GM23338 (cell line): ENCODE data around the gene ATN1. TPM values are rescaled to one million over a fixed set of nuclear protein-coding genes. Genes with fewer than 3 reads are reported as not detected.

ENCODE experiments used
- ATAC-seq: fragments of 200-7000 bp; cut with Tn5 transposase; 3 replicates; pipeline ENCODE4 v1.9.1; 2020
- DNase-seq: peaks from one replicate; pipeline ENCODE4 v3.0.0-alpha.2; 2015; ENCODE audit warnings: low spot score
- H2AFZ ChIP-seq: fragments of 200-600 bp; sonication (generic); 2 replicates; pipeline ENCODE4 v1.8.0; 2016; ENCODE audit warnings: antibody characterized with exemption, mild to moderate bottlenecking, moderate library complexity
- H3F3A ChIP-seq: fragments of 200-600 bp; sonication (generic); replicated peaks from 2 replicates; pipeline ENCODE4 v1.8.0; 2017; ENCODE audit warnings: antibody characterized with exemption, mixed run types, low read depth
- H3K27ac ChIP-seq: fragments of 200-600 bp; sonication (generic); 2 replicates; pipeline ENCODE4 v1.6.1; 2016; ENCODE audit warnings: low read depth
- H3K27me3 ChIP-seq: fragments of 200-600 bp; sonication (generic); 2 replicates; pipeline ENCODE4 v1.8.0; 2016; ENCODE audit warnings: mild to moderate bottlenecking, mixed run types, moderate library complexity; ENCODE audit not compliant: insufficient read depth
- H3K36me3 ChIP-seq: fragments of 200-600 bp; sonication (generic); 2 replicates; pipeline ENCODE4 v1.8.0; 2016; ENCODE audit warnings: mild to moderate bottlenecking; ENCODE audit not compliant: insufficient read depth
- H3K4me1 ChIP-seq: fragments of 200-600 bp; sonication (generic); 2 replicates; pipeline ENCODE4 v1.8.0; 2016; ENCODE audit warnings: mild to moderate bottlenecking, moderate library complexity; ENCODE audit not compliant: insufficient read depth
- H3K4me2 ChIP-seq: fragments of 200-600 bp; sonication (generic); 2 replicates; pipeline ENCODE4 v1.7.1; 2017; ENCODE audit warnings: mixed run types
- H3K4me3 ChIP-seq: fragments of 200-600 bp; sonication (generic); 2 replicates; pipeline ENCODE4 v1.6.1; 2016; ENCODE audit warnings: mixed run types
- H3K79me2 ChIP-seq: fragments of 200-600 bp; sonication (generic); replicated peaks from 2 replicates; pipeline ENCODE4 v1.8.0; 2017; ENCODE audit warnings: mild to moderate bottlenecking; ENCODE audit not compliant: insufficient read depth
- H3K9me2 ChIP-seq: fragments of 200-600 bp; sonication (generic); 2 replicates; pipeline ENCODE4 v1.8.0; 2017; ENCODE audit not compliant: insufficient read depth
- H4K20me1 ChIP-seq: fragments of 200-600 bp; sonication (generic); replicated peaks from 2 replicates; pipeline ENCODE4 v1.8.0; 2017; ENCODE audit warnings: mild to moderate bottlenecking; ENCODE audit not compliant: insufficient read depth
- H3K27ac Mint-ChIP-seq: 2 replicates; pipeline ENCODE4 v1.8.0; 2020; ENCODE audit warnings: inconsistent platforms, mild to moderate bottlenecking, moderate library complexity, mixed read lengths
- H3K27me3 Mint-ChIP-seq: 3 replicates; pipeline ENCODE4 v1.8.0; 2022; ENCODE audit warnings: low read depth, mild to moderate bottlenecking, moderate library complexity, mixed read lengths, inconsistent platforms; ENCODE audit not compliant: insufficient read depth, poor library complexity
- H3K36me3 Mint-ChIP-seq: 3 replicates; pipeline ENCODE4 v1.8.0; 2021; ENCODE audit warnings: low read depth, mild to moderate bottlenecking, inconsistent platforms, moderate library complexity, mixed read lengths
- H3K4me1 Mint-ChIP-seq: 3 replicates; pipeline ENCODE4 v1.8.0; 2020; ENCODE audit warnings: mild to moderate bottlenecking, inconsistent platforms, mixed read lengths
- H3K4me3 Mint-ChIP-seq: 3 replicates; pipeline ENCODE4 v1.8.0; 2021; ENCODE audit warnings: moderate library complexity, mild to moderate bottlenecking, inconsistent platforms, mixed read lengths
- H3K9me3 Mint-ChIP-seq: 3 replicates; pipeline ENCODE4 v1.8.0; 2020; ENCODE audit warnings: moderate library complexity, mild to moderate bottlenecking, inconsistent platforms, mixed read lengths
- CREB1 ChIP-seq: fragments of 250-450 bp; sonication (Bioruptor Pico); IDR thresholded peaks from 2 replicates; pipeline ENCODE4 v1.5.0; 2020; ENCODE audit warnings: low read depth, mild to moderate bottlenecking, moderate library complexity
- EZH2 ChIP-seq: fragments of 200-600 bp; sonication (generic); IDR thresholded peaks from one replicate; pipeline ENCODE4 v1.8.0; 2017; ENCODE audit warnings: antibody characterized with exemption, mild to moderate bottlenecking, low read depth; ENCODE audit not compliant: unreplicated experiment
- EZH2phosphoT487 ChIP-seq: fragments of 200-600 bp; sonication (generic); IDR thresholded peaks from one replicate; pipeline ENCODE4 v1.8.1; 2018; ENCODE audit warnings: antibody characterized with exemption; ENCODE audit not compliant: unreplicated experiment
- JUNB ChIP-seq: IDR thresholded peaks from one replicate; pipeline ENCODE4 v1.6.1; 2016; ENCODE audit warnings: antibody characterized with exemption; ENCODE audit not compliant: unreplicated experiment
- NANOG ChIP-seq: IDR thresholded peaks from 2 replicates; pipeline ENCODE4 v1.6.1; 2016; ENCODE audit warnings: antibody characterized with exemption, borderline replicate concordance
- ZNF331 ChIP-seq: fragments of 250-450 bp; sonication (Bioruptor Pico); IDR thresholded peaks from 2 replicates; pipeline ENCODE4 v1.5.0; 2020; ENCODE audit warnings: low read depth, mild to moderate bottlenecking, moderate library complexity
- polyA plus RNA-seq: library from polyadenylated mRNA; unstranded; fragments of >200 nt; fragmentation: Nextera tagmentation; extraction: Ambion mirVana; gene quantifications from 2 replicates; pipeline ENCODE4 v1.2.1, GENCODE V29; 2016
- total RNA-seq: library from RNA; depleted of rRNA; stranded (reverse); fragments of >200 nt; shearing (Covaris generic); gene quantifications from 2 replicates; pipeline ENCODE4 v1.2.3, GENCODE V29; 2014
- TF ChIP-seq, protein P1 (sequence below): fragments of 250-450 bp; sonication (Bioruptor Pico); IDR thresholded peaks from 2 replicates; pipeline ENCODE4 v1.5.0; 2020; ENCODE audit warnings: mild to moderate bottlenecking, moderate library complexity
- TF ChIP-seq, protein P2 (sequence below): IDR thresholded peaks from one replicate; pipeline ENCODE4 v1.6.1; 2018; ENCODE audit warnings: antibody characterized with exemption; ENCODE audit not compliant: unreplicated experiment

Gene ATN1
- total and polyA plus RNA-seq, 2 experiments from 2014 or later: 27.2 to 49.6 TPM

DNA sequence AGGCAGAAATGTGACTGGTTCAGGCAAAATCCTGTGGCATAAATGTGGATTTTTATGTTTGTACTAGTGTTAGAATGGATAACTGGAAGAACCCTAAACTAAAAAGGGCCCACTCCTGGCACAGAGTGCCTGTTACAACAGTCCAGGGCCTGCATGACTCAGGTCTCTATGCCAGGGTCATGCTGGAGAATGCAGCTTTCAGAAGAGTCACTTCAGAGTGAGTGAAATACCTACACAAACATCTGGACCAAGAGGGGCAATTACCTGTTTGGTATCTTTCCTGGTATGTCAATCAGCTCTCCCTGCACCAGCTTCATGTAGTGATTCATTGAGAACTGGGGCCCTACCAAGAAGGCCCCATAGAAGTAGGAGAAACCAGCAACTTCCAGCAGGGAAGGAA lies 53.0 kb downstream of the ATN1 start (continued):
- no peak for TF ChIP-seq ZNF331

DNA sequence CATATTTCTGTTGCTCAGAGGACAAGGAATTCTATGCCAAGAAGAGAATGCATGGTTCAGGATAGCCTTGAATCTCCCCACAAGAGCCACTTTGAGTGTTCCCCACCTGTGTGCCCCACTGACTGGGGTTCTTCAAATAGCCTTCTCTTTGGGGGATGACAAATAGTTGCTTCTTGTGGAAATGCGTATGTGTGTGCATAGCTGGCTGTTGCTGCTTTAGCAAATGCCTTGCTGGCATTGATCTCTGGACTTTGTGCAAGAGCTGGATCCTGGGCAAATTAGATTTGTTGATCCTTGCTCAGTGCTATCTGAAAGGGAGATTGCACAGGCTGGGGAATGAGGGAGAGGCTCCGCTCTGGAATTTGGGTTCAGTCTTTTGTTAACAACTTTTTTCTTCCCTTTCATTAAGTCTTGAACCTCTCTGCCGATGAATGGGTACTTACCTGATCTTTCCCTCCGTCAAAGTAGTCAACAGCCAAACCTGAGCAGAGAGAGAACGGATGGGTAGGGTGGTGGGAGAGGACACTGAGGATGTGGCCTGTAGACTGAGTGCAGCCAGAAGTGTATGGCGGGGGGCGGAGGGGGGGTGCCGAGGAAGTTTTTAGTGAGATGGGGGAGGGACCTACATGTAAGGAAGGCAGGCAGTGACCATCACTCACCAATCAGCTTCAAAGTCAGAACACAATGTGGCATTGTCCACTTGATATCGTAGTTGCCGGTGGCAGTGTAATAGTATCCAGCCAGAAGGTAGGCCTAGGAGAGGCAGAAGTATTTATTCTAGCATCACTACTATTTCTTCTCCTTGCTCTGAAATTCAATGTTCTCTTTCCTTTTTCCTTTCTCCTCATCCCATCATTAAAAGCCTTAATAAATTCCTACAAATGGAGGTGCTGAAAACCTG lies 53.6 kb downstream of the ATN1 start:
- Mint-ChIP-seq H3K4me1 (peaks cover 25% of the 10 kb centered on the region), H3K4me3 (no peak overlapping the region; the same call in 2 of the 3 replicates), H3K9me3 (no peaks in the 10 kb centered on the region), H3K27me3 (peaks cover 7% of the 10 kb centered on the region), H3K36me3 (peaks cover 57% of the 10 kb centered on the region), H3K27ac (no peak overlapping the region)
- Histone ChIP-seq H2AFZ (no peak overlapping the region), H3K79me2 (no peaks in the 10 kb centered on the region), H3K9me2 (no peaks in the 10 kb centered on the region), H3F3A (peaks cover 14% of the 10 kb centered on the region; the same call in 1 of the 2 replicates), H3K27me3 (no peaks in the 10 kb centered on the region), H3K36me3 (peaks cover 11% of the 10 kb centered on the region), H3K4me1 (no peaks in the 10 kb centered on the region; the same call in 1 of the 2 replicates), H3K4me2 (no peak overlapping the region), H3K4me3 (no peak overlapping the region), H4K20me1 (peaks cover 9% of the 10 kb centered on the region), H3K27ac (no peak overlapping the region)
- no peak for TF ChIP-seq CREB1 (CRISPR knock-in tag)
- no peak for ATAC-seq
- DNase-seq: no peak

DNA sequence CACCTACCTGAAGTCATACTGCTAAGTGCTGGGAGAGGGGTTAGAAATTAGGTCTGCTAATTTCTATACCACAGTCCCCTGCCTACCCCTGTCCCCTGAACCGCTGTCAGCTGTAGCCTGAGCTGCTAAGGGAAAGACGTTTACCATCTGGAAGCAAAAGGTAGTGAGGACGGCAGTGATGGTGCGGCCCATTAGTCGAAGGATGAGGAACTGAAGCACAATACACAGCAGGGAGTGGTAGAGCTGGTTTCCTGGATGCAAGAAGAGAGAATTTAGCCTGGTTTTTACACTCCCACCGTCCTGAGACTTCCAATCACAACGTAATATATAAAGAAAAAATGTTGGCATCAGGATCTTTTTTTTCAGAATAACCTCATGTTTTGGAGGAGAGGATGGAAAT lies 54.8 kb downstream of the ATN1 start:
- peak; percentile 75 for ATAC-seq
- Mint-ChIP-seq H3K27me3 (peaks cover 4% of the 10 kb centered on the region), H3K4me3 (peak overlapping the region; percentile 15; the same call in 1 of the 3 replicates), H3K27ac (peak overlapping the region; percentile 61), H3K36me3 (peaks cover 46% of the 10 kb centered on the region), H3K9me3 (no peaks in the 10 kb centered on the region), H3K4me1 (peaks cover 25% of the 10 kb centered on the region)
- peaks cover 9% of the 10 kb centered on the region for H4K20me1 ChIP-seq
- no peaks in the 10 kb centered on the region for H3K9me2 ChIP-seq
- H3K27me3 ChIP-seq: no peaks in the 10 kb centered on the region
- no peak overlapping the region for H3K4me2 ChIP-seq
- no peak overlapping the region; the same call in 1 of the 2 replicates for H3K27ac ChIP-seq
- no peaks in the 10 kb centered on the region for H3K79me2 ChIP-seq
- DNase-seq: peak; percentile 34
- peaks cover 11% of the 10 kb centered on the region for H3K36me3 ChIP-seq
- peaks cover 7% of the 10 kb centered on the region; the same call in 1 of the 2 replicates for H3F3A ChIP-seq
- H3K4me1 ChIP-seq: no peaks in the 10 kb centered on the region; the same call in 1 of the 2 replicates
- no peak overlapping the region for H2AFZ ChIP-seq
- no peak overlapping the region for H3K4me3 ChIP-seq
- TF ChIP-seq EZH2phosphoT487 (no peak), ZNF331 (no peak), CREB1 (CRISPR knock-in tag) (no peak), NANOG (no peak), EZH2 (no peak), JUNB (no peak)
- TF ChIP-seq, protein P1, sequence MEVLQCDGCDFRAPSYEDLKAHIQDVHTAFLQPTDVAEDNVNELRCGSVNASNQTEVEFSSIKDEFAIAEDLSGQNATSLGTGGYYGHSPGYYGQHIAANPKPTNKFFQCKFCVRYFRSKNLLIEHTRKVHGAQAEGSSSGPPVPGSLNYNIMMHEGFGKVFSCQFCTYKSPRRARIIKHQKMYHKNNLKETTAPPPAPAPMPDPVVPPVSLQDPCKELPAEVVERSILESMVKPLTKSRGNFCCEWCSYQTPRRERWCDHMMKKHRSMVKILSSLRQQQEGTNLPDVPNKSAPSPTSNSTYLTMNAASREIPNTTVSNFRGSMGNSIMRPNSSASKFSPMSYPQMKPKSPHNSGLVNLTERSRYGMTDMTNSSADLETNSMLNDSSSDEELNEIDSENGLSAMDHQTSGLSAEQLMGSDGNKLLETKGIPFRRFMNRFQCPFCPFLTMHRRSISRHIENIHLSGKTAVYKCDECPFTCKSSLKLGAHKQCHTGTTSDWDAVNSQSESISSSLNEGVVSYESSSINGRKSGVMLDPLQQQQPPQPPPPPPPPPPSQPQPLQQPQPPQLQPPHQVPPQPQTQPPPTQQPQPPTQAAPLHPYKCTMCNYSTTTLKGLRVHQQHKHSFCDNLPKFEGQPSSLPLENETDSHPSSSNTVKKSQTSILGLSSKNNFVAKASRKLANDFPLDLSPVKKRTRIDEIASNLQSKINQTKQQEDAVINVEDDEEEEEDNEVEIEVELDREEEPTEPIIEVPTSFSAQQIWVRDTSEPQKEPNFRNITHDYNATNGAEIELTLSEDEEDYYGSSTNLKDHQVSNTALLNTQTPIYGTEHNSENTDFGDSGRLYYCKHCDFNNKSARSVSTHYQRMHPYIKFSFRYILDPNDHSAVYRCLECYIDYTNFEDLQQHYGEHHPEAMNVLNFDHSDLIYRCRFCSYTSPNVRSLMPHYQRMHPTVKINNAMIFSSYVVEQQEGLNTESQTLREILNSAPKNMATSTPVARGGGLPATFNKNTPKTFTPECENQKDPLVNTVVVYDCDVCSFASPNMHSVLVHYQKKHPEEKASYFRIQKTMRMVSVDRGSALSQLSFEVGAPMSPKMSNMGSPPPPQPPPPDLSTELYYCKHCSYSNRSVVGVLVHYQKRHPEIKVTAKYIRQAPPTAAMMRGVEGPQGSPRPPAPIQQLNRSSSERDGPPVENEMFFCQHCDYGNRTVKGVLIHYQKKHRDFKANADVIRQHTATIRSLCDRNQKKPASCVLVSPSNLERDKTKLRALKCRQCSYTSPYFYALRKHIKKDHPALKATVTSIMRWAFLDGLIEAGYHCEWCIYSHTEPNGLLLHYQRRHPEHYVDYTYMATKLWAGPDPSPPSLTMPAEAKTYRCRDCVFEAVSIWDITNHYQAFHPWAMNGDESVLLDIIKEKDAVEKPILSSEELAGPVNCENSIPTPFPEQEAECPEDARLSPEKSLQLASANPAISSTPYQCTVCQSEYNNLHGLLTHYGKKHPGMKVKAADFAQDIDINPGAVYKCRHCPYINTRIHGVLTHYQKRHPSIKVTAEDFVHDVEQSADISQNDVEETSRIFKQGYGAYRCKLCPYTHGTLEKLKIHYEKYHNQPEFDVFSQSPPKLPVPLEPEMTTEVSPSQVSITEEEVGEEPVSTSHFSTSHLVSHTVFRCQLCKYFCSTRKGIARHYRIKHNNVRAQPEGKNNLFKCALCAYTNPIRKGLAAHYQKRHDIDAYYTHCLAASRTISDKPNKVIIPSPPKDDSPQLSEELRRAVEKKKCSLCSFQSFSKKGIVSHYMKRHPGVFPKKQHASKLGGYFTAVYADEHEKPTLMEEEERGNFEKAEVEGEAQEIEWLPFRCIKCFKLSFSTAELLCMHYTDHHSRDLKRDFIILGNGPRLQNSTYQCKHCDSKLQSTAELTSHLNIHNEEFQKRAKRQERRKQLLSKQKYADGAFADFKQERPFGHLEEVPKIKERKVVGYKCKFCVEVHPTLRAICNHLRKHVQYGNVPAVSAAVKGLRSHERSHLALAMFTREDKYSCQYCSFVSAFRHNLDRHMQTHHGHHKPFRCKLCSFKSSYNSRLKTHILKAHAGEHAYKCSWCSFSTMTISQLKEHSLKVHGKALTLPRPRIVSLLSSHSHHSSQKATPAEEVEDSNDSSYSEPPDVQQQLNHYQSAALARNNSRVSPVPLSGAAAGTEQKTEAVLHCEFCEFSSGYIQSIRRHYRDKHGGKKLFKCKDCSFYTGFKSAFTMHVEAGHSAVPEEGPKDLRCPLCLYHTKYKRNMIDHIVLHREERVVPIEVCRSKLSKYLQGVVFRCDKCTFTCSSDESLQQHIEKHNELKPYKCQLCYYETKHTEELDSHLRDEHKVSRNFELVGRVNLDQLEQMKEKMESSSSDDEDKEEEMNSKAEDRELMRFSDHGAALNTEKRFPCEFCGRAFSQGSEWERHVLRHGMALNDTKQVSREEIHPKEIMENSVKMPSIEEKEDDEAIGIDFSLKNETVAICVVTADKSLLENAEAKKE: no peak
- TF ChIP-seq, protein P2, sequence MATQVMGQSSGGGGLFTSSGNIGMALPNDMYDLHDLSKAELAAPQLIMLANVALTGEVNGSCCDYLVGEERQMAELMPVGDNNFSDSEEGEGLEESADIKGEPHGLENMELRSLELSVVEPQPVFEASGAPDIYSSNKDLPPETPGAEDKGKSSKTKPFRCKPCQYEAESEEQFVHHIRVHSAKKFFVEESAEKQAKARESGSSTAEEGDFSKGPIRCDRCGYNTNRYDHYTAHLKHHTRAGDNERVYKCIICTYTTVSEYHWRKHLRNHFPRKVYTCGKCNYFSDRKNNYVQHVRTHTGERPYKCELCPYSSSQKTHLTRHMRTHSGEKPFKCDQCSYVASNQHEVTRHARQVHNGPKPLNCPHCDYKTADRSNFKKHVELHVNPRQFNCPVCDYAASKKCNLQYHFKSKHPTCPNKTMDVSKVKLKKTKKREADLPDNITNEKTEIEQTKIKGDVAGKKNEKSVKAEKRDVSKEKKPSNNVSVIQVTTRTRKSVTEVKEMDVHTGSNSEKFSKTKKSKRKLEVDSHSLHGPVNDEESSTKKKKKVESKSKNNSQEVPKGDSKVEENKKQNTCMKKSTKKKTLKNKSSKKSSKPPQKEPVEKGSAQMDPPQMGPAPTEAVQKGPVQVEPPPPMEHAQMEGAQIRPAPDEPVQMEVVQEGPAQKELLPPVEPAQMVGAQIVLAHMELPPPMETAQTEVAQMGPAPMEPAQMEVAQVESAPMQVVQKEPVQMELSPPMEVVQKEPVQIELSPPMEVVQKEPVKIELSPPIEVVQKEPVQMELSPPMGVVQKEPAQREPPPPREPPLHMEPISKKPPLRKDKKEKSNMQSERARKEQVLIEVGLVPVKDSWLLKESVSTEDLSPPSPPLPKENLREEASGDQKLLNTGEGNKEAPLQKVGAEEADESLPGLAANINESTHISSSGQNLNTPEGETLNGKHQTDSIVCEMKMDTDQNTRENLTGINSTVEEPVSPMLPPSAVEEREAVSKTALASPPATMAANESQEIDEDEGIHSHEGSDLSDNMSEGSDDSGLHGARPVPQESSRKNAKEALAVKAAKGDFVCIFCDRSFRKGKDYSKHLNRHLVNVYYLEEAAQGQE: no peak
